Karpas-422 (cell line): ENCODE results near the gene DBP. TPM values are rescaled to one million over a fixed set of nuclear protein-coding genes. Genes with fewer than 3 reads are reported as not detected.
"Not testable (repeated sequence)": the region's sequence is repeated elsewhere in the genome, so short reads cannot be mapped to it uniquely, and the experiment has no call there.

Experiments
- DNase-seq: peaks from one replicate; pipeline ENCODE4 v3.0.0-alpha.2; 2015
- H2AFZ ChIP-seq: fragments of 200-600 bp; sonication (generic); 2 replicates; pipeline ENCODE4 v1.6.1; 2014; ENCODE audit warnings: antibody characterized with exemption, low read length, mixed read lengths
- H3K27ac ChIP-seq: fragments of 200-600 bp; sonication (generic); 2 replicates; pipeline ENCODE4 v1.5.1; 2014; ENCODE audit warnings: mild to moderate bottlenecking, low read length, moderate library complexity
- H3K27me3 ChIP-seq: fragments of 200-600 bp; sonication (generic); 2 replicates; pipeline ENCODE4 v1.6.1; 2014; ENCODE audit warnings: low read length, mixed read lengths
- H3K36me3 ChIP-seq: fragments of 200-600 bp; sonication (generic); 2 replicates; pipeline ENCODE4 v1.6.1; 2014; ENCODE audit warnings: low read length, mixed read lengths; ENCODE audit not compliant: insufficient read depth
- H3K4me1 ChIP-seq: fragments of 200-600 bp; sonication (generic); 2 replicates; pipeline ENCODE4 v1.6.1; 2014; ENCODE audit warnings: mild to moderate bottlenecking, low read length, mixed read lengths
- H3K4me2 ChIP-seq: fragments of 200-600 bp; sonication (generic); 2 replicates; pipeline ENCODE4 v1.6.1; 2014; ENCODE audit warnings: low read length, low read depth, mild to moderate bottlenecking; ENCODE audit not compliant: poor library complexity, severe bottlenecking
- H3K4me3 ChIP-seq: fragments of 200-600 bp; sonication (generic); 2 replicates; pipeline ENCODE4 v1.5.1; 2014; ENCODE audit warnings: mild to moderate bottlenecking, antibody characterized with exemption, low read length, mixed read lengths
- H3K79me2 ChIP-seq: fragments of 200-600 bp; sonication (generic); 2 replicates; pipeline ENCODE4 v1.6.1; 2014; ENCODE audit warnings: mild to moderate bottlenecking, low read length, mixed read lengths
- H3K9ac ChIP-seq: fragments of 200-600 bp; sonication (generic); 2 replicates; pipeline ENCODE4 v1.6.0; 2014; ENCODE audit warnings: low read length
- H3K9me2 ChIP-seq: fragments of 200-600 bp; sonication (generic), shearing (Covaris generic); replicated peaks from 2 replicates; pipeline ENCODE4 v1.6.0; 2014; ENCODE audit warnings: mild to moderate bottlenecking, low read length, moderate library complexity; ENCODE audit not compliant: insufficient read depth
- H3K9me3 ChIP-seq: fragments of 300-700, 200-600 bp; sonication (generic); 2 replicates; pipeline ENCODE4 v1.6.1; 2014; ENCODE audit warnings: low read length, mixed read lengths
- H4K20me1 ChIP-seq: fragments of 200-600 bp; sonication (generic); 2 replicates; pipeline ENCODE4 v1.6.1; 2014; ENCODE audit warnings: mild to moderate bottlenecking, antibody characterized with exemption, low read length, low read depth; ENCODE audit not compliant: insufficient read depth
- total RNA-seq: library from RNA; depleted of rRNA; stranded (reverse); fragments of >200 nt; shearing (Covaris generic); gene quantifications from 2 replicates; pipeline ENCODE4 v1.2.3, GENCODE V29; 2014; ENCODE audit warnings: low replicate concordance

Gene DBP
- total RNA-seq, 1 experiment from 2014 or later, result 8.5 TPM

GRCh38 chr19:48635263-48635965 lies 1.8 kb downstream of the DBP start:
- Histone ChIP-seq H2AFZ (no peak overlapping the region), H3K9me2 (no peaks in the 10 kb centered on the region; the same call in 1 of the 2 replicates), H3K4me3 (peak overlapping the region; percentile 88), H3K27ac (peak overlapping the region; percentile 88), H4K20me1 (no peaks in the 10 kb centered on the region), H3K9ac (peak overlapping the region; percentile 83), H3K9me3 (no peaks in the 10 kb centered on the region), H3K4me2 (peak overlapping the region; percentile 86), H3K27me3 (no peaks in the 10 kb centered on the region), H3K79me2 (peaks cover 4% of the 10 kb centered on the region; the same call in 1 of the 2 replicates), H3K36me3 (no peaks in the 10 kb centered on the region; the same call in 1 of the 2 replicates), H3K4me1 (peaks cover 48% of the 10 kb centered on the region)
- DNase-seq, result peak; percentile 90

GRCh38 chr19:48634424-48635262 lies 2.5 kb downstream of the DBP start:
- Histone ChIP-seq H3K9me3 (no peaks in the 10 kb centered on the region), H4K20me1 (peaks cover 7% of the 10 kb centered on the region)

DNA sequence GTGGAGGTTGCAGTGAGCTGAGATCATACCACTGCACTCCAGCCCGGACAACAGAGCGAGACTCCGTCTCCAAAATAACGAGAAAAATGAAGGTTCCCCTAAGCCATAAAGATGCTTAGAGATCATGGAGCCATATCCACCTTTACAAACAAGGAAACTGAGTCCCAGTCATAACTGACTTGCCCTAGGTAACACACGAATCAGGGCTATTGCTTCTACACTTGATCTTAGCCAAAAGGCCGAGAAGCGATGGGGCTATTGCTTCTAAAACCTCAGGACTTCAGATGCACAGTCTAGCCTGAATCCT lies 3.2 kb downstream of the DBP start:
- H3K27me3 ChIP-seq, result no peaks in the 10 kb centered on the region
- H3K4me3 ChIP-seq, result peak overlapping the region; percentile 63
- peaks cover 11% of the 10 kb centered on the region for H3K36me3 ChIP-seq
- no peak for DNase-seq
- peak overlapping the region; percentile 83 for H3K4me2 ChIP-seq
- no peaks in the 10 kb centered on the region for H3K9me3 ChIP-seq
- H3K9me2 ChIP-seq, result no peaks in the 10 kb centered on the region; the same call in 1 of the 2 replicates
- peaks cover 48% of the 10 kb centered on the region for H3K4me1 ChIP-seq
- H3K9ac ChIP-seq, result peak overlapping the region; percentile 73
- peak overlapping the region; percentile 80 for H3K27ac ChIP-seq
- peaks cover 4% of the 10 kb centered on the region; the same call in 1 of the 2 replicates for H3K79me2 ChIP-seq
- H2AFZ ChIP-seq, result no peak overlapping the region; the same call in 1 of the 2 replicates
- peaks cover 7% of the 10 kb centered on the region for H4K20me1 ChIP-seq

More at GRCh38 chr19:48634424-48635262, 2.5 kb downstream of the DBP start:
- peak; percentile 98 for DNase-seq
- Histone ChIP-seq H3K27me3 (no peaks in the 10 kb centered on the region), H3K9ac (peak overlapping the region; percentile 73), H3K4me2 (peak overlapping the region; percentile 83), H3K36me3 (peaks cover 7% of the 10 kb centered on the region), H3K4me1 (peaks cover 48% of the 10 kb centered on the region), H2AFZ (no peak overlapping the region; the same call in 1 of the 2 replicates), H3K4me3 (peak overlapping the region; percentile 63), H3K27ac (peak overlapping the region; percentile 80), H3K79me2 (peaks cover 4% of the 10 kb centered on the region; the same call in 1 of the 2 replicates), H3K9me2 (no peaks in the 10 kb centered on the region; the same call in 1 of the 2 replicates)

DNA sequence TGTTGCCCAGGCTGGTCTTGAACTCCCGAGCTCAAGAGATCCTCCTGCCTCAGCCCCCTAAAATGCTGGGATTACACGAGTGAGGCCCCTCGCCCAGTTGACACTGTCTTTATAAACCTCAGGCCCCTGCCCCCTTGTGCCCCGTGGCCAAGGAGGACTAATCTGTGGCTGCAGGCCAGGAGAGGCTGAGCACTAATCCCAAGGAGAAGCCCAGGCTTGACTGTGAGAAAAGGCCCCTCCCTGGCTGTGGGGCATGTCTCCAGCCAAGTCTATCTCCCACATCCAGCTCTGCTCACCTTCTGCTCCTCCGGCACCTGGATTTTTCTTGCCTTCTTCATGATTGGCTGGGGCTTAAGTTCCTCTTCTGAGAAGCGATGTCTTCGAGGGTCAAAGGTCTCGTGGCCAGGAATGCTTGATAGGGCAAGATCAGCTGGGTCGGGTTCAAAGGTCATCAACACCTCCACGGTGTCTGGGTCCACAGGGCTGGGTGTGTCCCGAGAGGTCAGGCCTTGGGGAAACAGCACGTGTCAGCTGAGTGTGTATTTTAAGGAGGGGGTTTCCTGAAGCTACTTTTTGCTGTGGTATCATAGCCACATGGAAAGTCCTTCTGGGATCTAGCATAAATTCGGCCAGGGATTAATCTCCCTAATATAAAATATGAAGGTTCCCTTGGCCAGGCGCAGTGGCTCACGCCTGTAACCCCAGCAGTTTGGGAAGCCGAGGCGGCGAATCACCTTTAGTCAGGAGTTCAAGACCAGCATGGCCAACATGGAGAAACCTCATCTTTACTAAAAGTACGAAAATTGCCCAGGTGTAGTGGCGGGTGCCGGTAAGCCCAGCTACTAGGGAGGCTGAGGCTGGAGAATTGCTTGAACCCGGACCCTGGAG lies 3.8 kb downstream of the DBP start:
- peak overlapping the region; percentile 73 for H3K9ac ChIP-seq
- peak; percentile 49 for DNase-seq
- peaks cover 7% of the 10 kb centered on the region for H4K20me1 ChIP-seq
- no peaks in the 10 kb centered on the region; the same call in 1 of the 2 replicates for H3K9me2 ChIP-seq
- peak overlapping the region; percentile 80 for H3K27ac ChIP-seq
- peak overlapping the region; percentile 63; the same call in 1 of the 2 replicates for H3K4me3 ChIP-seq
- H3K9me3 ChIP-seq, result no peaks in the 10 kb centered on the region
- peaks cover 11% of the 10 kb centered on the region for H3K36me3 ChIP-seq
- H3K79me2 ChIP-seq, result peaks cover 4% of the 10 kb centered on the region; the same call in 1 of the 2 replicates
- H2AFZ ChIP-seq, result no peak overlapping the region
- H3K27me3 ChIP-seq, result no peaks in the 10 kb centered on the region
- H3K4me1 ChIP-seq, result peaks cover 44% of the 10 kb centered on the region
- H3K4me2 ChIP-seq, result peak overlapping the region; percentile 83

GRCh38 chr19:48632692-48633147 lies 4.5 kb downstream of the DBP start:
- Histone ChIP-seq H4K20me1 (peaks cover 7% of the 10 kb centered on the region), H3K9me3 (no peaks in the 10 kb centered on the region), H3K4me3 (no peak overlapping the region), H3K4me2 (no peak overlapping the region), H3K27ac (0 out of 2 replicates have a peak overlapping the region, but pooled peaks have one; percentile 9), H3K27me3 (no peaks in the 10 kb centered on the region), H3K79me2 (peaks cover 4% of the 10 kb centered on the region; the same call in 1 of the 2 replicates), H3K9ac (no peak overlapping the region), H2AFZ (no peak overlapping the region), H3K36me3 (peaks cover 11% of the 10 kb centered on the region), H3K4me1 (peaks cover 37% of the 10 kb centered on the region), H3K9me2 (no peaks in the 10 kb centered on the region; the same call in 1 of the 2 replicates)
- no peak for DNase-seq

DNA sequence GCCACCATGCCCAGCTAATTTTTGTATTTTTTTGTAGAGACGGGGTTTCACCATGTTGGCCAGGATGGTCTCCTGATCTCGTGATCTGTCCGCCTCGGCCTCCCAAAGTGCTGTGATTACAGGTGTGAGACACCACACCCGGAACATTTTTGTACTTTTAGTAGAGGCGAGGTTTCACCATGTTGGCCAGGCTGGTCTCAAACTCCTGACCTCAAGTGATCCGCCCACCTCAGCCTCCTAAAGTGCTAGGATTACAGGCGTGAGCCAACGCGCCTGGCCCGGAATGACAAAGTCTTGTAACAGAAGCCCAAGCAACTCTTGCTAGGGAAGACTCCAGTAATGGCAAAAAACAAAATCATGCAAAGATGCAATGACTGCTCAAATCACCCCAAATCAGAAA lies 4.9 kb downstream of the DBP start:
- not testable (repeated sequence) for DNase-seq, H2AFZ ChIP-seq, H3K4me3 ChIP-seq, H3K9me3 ChIP-seq, H3K4me2 ChIP-seq, H3K79me2 ChIP-seq, H3K9me2 ChIP-seq, H4K20me1 ChIP-seq, H3K27me3 ChIP-seq, H3K9ac ChIP-seq
- peaks cover 11% of the 10 kb centered on the region for H3K36me3 ChIP-seq
- 0 out of 2 replicates have a peak overlapping the region, but pooled peaks have one; percentile 9 for H3K27ac ChIP-seq
- H3K4me1 ChIP-seq, result peaks cover 36% of the 10 kb centered on the region

- Histone ChIP-seq H3K4me1 (peaks cover 26% of the 10 kb centered on the region), H3K4me2 (no peak overlapping the region), H3K36me3 (peaks cover 12% of the 10 kb centered on the region), H3K27me3 (no peaks in the 10 kb centered on the region), H4K20me1 (peaks cover 7% of the 10 kb centered on the region), H3K9me2 (no peaks in the 10 kb centered on the region; the same call in 1 of the 2 replicates), H3K27ac (no peak overlapping the region), H3K9ac (no peak overlapping the region), H3K4me3 (no peak overlapping the region), H3K9me3 (no peaks in the 10 kb centered on the region), H2AFZ (no peak overlapping the region), H3K79me2 (peaks cover 4% of the 10 kb centered on the region; the same call in 1 of the 2 replicates)
- DNase-seq, result no peak
Observed at GRCh38 chr19:48631225-48631624, 6.0 kb downstream of the DBP start.
